Keratinocyte (primary cell): ENCODE results near the gene PDE9A.
"Not testable (repeated sequence)": the region's sequence is repeated elsewhere in the genome, so short reads cannot be mapped to it uniquely, and the experiment has no call there.

Experiments
- EZH2 ChIP-seq: IDR thresholded peaks from one replicate; pipeline ENCODE4 v1.6.1; 2012; ENCODE audit warnings: inconsistent platforms, mild to moderate bottlenecking, low read length, moderate library complexity
- TF ChIP-seq, protein P1 (sequence below), 3 experiments: IDR thresholded peaks in 1 of 3; conservative IDR thresholded peaks in 1 of 3; optimal IDR thresholded peaks in 1 of 3; 2 replicates in 2 of 3; 3 replicates in 1 of 3; pipeline versions ENCODE3 to v1.5.1; 2011; ENCODE audit warnings: low read length in 3 of 3, mild to moderate bottlenecking in 3 of 3, moderate library complexity in 2 of 3, control low read depth in 1 of 3, inconsistent platforms in 1 of 3; ENCODE audit not compliant: insufficient read depth in 2 of 3; ENCODE audit errors: extremely low read depth in 1 of 3

DNA sequence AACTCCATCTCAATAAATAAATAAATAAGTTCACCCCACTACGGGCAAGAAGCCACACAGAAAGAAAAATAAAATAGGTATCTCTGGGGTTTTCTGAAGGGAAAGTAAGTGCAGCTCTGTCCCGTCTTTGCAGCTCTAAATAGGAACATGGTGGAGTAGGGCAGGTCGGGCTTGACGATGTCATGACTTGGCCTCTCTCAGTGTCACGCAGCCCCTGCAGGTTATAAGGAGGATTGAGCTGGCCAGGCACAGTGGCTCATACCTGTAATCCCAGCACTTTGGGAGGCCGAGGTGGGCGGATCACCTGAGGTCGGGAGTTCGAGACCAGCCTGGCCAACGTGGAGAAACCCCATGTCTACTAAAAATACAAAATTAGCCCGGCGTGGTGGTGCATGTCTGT, 67.1 kb downstream of the PDE9A start:
- TF ChIP-seq, protein P1, sequence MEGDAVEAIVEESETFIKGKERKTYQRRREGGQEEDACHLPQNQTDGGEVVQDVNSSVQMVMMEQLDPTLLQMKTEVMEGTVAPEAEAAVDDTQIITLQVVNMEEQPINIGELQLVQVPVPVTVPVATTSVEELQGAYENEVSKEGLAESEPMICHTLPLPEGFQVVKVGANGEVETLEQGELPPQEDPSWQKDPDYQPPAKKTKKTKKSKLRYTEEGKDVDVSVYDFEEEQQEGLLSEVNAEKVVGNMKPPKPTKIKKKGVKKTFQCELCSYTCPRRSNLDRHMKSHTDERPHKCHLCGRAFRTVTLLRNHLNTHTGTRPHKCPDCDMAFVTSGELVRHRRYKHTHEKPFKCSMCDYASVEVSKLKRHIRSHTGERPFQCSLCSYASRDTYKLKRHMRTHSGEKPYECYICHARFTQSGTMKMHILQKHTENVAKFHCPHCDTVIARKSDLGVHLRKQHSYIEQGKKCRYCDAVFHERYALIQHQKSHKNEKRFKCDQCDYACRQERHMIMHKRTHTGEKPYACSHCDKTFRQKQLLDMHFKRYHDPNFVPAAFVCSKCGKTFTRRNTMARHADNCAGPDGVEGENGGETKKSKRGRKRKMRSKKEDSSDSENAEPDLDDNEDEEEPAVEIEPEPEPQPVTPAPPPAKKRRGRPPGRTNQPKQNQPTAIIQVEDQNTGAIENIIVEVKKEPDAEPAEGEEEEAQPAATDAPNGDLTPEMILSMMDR (optimal IDR thresholded peaks at IDR 0.05 in 1 of 3, IDR thresholded peaks at IDR 0.05 in 1 of 3, conservative IDR thresholded peaks at IDR 0.05 in 1 of 3; ENCODE audit: extremely low read depth in 1 of 3, insufficient read depth in 2 of 3, low read length in 3 of 3) = not testable (repeated sequence)
- not testable (repeated sequence) for TF ChIP-seq EZH2
